Measurements from ENCODE around the gene TNIK.
"Not testable (repeated sequence)": the region's sequence is repeated elsewhere in the genome, so short reads cannot be mapped to it uniquely, and the experiment has no call there.

The TNIK gene

DNA sequence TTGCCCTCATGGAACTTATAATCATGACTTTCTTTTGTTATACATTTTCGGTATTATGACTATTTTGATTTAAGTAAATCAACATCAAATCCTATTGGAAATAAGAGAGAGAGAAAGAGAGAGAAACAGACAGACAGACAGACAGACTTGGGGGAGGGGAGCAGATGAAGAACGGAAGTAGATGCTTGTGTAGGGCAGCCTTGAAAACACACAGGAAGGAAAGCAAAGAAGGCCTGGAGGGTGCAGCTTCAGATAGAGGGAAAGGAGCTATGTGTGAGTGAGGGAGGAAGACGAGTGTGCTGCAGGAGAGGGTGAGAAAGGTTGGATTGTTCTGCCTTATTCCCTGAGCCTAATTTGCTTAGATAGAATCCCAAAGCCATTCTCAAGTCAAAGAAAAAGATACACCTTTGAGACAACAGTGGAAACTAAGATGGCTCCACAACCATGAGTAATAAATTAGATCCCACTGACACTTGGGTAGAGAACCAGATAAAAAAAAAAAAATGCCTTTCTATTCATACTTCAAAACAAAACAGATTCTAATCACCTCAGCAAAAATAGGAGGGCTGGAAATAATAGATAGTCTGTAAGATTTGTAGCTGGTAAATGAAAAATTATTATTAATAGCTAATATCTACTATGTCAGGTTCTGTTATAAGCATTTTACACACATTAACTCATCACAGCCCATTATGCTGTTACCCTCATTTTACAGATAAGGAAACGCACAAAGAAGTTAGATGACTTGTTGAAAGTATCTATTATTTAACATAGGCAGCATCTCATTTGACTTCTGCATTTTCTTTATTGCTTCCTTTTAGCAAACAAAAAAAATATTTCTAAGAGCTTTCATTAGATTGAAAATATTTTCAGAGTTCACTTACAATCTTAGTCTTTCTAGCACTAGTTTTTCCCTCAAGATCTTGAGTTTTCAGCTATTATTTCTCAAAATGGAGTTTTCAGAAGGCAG is 214.1 kb downstream of the TNIK start:
- H3K4me3 ChIP-seq (ENCODE audit: low read depth, low read length) = no peak overlapping the region
- H3K9ac ChIP-seq = no peak overlapping the region
- H3K4me1 ChIP-seq = no peaks in the 10 kb centered on the region
- no peak overlapping the region for H2AFZ ChIP-seq
- H3K79me2 ChIP-seq = no peaks in the 10 kb centered on the region
- TF ChIP-seq, protein P1, sequence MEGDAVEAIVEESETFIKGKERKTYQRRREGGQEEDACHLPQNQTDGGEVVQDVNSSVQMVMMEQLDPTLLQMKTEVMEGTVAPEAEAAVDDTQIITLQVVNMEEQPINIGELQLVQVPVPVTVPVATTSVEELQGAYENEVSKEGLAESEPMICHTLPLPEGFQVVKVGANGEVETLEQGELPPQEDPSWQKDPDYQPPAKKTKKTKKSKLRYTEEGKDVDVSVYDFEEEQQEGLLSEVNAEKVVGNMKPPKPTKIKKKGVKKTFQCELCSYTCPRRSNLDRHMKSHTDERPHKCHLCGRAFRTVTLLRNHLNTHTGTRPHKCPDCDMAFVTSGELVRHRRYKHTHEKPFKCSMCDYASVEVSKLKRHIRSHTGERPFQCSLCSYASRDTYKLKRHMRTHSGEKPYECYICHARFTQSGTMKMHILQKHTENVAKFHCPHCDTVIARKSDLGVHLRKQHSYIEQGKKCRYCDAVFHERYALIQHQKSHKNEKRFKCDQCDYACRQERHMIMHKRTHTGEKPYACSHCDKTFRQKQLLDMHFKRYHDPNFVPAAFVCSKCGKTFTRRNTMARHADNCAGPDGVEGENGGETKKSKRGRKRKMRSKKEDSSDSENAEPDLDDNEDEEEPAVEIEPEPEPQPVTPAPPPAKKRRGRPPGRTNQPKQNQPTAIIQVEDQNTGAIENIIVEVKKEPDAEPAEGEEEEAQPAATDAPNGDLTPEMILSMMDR (IDR thresholded peaks at IDR 0.05) = no peak
- no peaks in the 10 kb centered on the region for H3K9me3 ChIP-seq (ENCODE audit: control insufficient read depth, low read length)
- H3K36me3 ChIP-seq (ENCODE audit: control insufficient read depth, insufficient read depth, low read length) = no peaks in the 10 kb centered on the region
- no peak overlapping the region for H3K4me2 ChIP-seq (ENCODE audit: low read length)
- no peak overlapping the region for H3K27ac ChIP-seq
- no peaks in the 10 kb centered on the region for H3K27me3 ChIP-seq (ENCODE audit: control insufficient read depth, insufficient read depth, low read length)

DNA sequence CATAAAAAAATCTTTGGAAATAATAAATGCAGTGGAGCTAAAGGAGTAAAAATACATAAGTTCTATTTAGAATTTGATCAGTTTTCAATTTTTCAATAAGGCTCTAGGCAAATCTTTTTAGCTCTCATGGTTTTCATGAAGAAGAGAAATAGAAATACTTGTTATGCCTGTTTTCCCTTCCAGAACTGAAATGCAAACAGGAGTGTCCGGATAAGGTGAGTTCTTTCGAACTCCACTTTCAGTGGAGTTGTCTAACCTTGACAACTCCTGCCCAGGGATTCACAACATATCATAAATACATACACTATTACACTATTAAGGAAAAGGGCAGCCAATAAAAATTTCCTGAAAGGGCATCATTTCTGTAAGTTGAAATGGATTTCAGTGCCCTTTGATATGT is 217.3 kb downstream of the TNIK start:
- H3K9me3 ChIP-seq (ENCODE audit: control insufficient read depth, low read length) = no peaks in the 10 kb centered on the region
- no peaks in the 10 kb centered on the region for H3K36me3 ChIP-seq (ENCODE audit: control insufficient read depth, insufficient read depth, low read length)
- H3K4me1 ChIP-seq = peaks cover 5% of the 10 kb centered on the region
- H3K9ac ChIP-seq = no peak overlapping the region
- no peak overlapping the region for H3K27ac ChIP-seq
- no peaks in the 10 kb centered on the region for H3K27me3 ChIP-seq (ENCODE audit: control insufficient read depth, insufficient read depth, low read length)
- no peak overlapping the region for H3K4me3 ChIP-seq (ENCODE audit: low read depth, low read length)
- H3K4me2 ChIP-seq (ENCODE audit: low read length) = no peak overlapping the region
- TF ChIP-seq, protein P1 (IDR thresholded peaks at IDR 0.05) = no peak
- H3K79me2 ChIP-seq = no peaks in the 10 kb centered on the region
- no peak overlapping the region for H2AFZ ChIP-seq

DNA sequence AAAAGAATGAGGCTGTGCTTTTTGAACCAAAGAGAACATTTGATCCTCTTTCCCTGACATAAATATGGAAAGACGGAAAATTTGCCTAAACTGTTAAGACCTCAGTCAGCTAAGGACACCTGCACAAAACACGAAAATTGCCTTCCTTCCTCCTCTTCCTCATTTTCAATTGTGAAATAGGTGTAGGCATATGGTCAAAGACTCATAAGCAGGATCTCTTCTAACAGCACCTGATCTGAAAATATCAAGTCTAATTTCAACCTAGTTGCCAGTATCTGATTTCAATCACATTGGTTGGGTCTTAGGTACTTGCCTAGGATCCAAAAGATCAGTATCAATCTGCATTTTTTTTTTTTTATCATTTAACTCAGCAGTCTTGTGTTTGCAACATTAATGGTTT is 218.0 kb downstream of the TNIK start:
- Histone ChIP-seq H3K9ac (no peak overlapping the region), H3K79me2 (no peaks in the 10 kb centered on the region), H3K27me3 (ENCODE audit: control insufficient read depth, insufficient read depth, low read length) (no peaks in the 10 kb centered on the region), H3K9me3 (ENCODE audit: control insufficient read depth, low read length) (no peaks in the 10 kb centered on the region), H3K4me3 (ENCODE audit: low read depth, low read length) (no peak overlapping the region), H3K36me3 (ENCODE audit: control insufficient read depth, insufficient read depth, low read length) (no peaks in the 10 kb centered on the region), H3K27ac (no peak overlapping the region), H3K4me2 (ENCODE audit: low read length) (no peak overlapping the region), H3K4me1 (peaks cover 5% of the 10 kb centered on the region), H2AFZ (no peak overlapping the region)
- TF ChIP-seq, protein P1 (IDR thresholded peaks at IDR 0.05) = no peak

DNA sequence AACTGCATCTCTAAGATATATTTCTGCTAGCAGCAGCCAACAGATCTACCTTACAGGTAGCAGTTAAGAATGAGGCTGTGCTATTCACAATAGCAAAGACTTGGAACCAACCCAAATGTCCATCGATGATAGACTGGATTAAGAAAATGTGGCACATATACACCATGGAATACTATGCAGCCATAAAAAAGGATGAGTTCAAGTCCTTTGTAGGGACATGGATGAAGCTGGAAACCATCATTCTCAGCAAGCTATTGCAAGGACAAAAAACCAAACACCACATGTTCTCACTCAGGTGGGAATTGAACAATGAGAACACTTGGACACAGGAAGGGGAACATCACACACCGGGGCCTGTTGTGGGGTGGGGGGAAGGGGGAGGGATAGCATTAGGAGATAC is 218.6 kb downstream of the TNIK start:
- not testable (repeated sequence) for H3K4me1 ChIP-seq; H3K9me3 ChIP-seq (ENCODE audit: control insufficient read depth, low read length); H3K4me2 ChIP-seq (ENCODE audit: low read length); H3K9ac ChIP-seq; H3K79me2 ChIP-seq; H3K4me3 ChIP-seq (ENCODE audit: low read depth, low read length); H3K27me3 ChIP-seq (ENCODE audit: control insufficient read depth, insufficient read depth, low read length); H3K27ac ChIP-seq; H2AFZ ChIP-seq; H3K36me3 ChIP-seq (ENCODE audit: control insufficient read depth, insufficient read depth, low read length)

DNA sequence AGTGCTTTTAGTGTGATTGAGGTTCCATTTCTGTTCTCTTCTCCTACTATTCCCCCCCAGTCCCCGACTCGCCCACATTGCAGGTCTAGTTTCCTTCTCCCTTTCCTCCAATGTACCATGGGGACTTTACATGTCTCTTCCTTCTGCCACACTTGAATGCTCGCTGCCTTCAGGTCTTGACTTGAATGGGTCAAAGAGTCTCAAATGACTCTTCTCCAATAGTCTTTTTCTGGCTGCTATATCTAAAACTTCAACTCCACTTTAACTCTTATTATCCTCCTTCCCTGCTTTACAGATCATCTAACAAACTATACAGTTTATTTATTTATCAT is 219.7 kb downstream of the TNIK start:
- H3K4me3 ChIP-seq (ENCODE audit: low read depth, low read length) = no peak overlapping the region
- peaks cover 5% of the 10 kb centered on the region for H3K4me1 ChIP-seq
- no peaks in the 10 kb centered on the region for H3K27me3 ChIP-seq (ENCODE audit: control insufficient read depth, insufficient read depth, low read length)
- H3K36me3 ChIP-seq (ENCODE audit: control insufficient read depth, insufficient read depth, low read length) = no peaks in the 10 kb centered on the region
- TF ChIP-seq, protein P1 (IDR thresholded peaks at IDR 0.05) = no peak
- no peaks in the 10 kb centered on the region for H3K79me2 ChIP-seq
- no peak overlapping the region for H2AFZ ChIP-seq
- no peak overlapping the region for H3K9ac ChIP-seq
- no peaks in the 10 kb centered on the region for H3K9me3 ChIP-seq (ENCODE audit: control insufficient read depth, low read length)
- no peak overlapping the region for H3K27ac ChIP-seq
- no peak overlapping the region for H3K4me2 ChIP-seq (ENCODE audit: low read length)
